Measurements from ENCODE around the gene SEMA4D. TPM values are rescaled to one million over a fixed set of nuclear protein-coding genes. Genes with fewer than 3 reads are reported as not detected.
A peak's percentile ranks its signal among the peaks of the same experiment; 100 is the strongest.

Gene SEMA4D
- total and polyA plus RNA-seq, 2 of the 13 experiments (the other 11 are each of a cell fraction or from before 2014, with no cell fraction given) = 0.13 to 0.16 TPM

DNA sequence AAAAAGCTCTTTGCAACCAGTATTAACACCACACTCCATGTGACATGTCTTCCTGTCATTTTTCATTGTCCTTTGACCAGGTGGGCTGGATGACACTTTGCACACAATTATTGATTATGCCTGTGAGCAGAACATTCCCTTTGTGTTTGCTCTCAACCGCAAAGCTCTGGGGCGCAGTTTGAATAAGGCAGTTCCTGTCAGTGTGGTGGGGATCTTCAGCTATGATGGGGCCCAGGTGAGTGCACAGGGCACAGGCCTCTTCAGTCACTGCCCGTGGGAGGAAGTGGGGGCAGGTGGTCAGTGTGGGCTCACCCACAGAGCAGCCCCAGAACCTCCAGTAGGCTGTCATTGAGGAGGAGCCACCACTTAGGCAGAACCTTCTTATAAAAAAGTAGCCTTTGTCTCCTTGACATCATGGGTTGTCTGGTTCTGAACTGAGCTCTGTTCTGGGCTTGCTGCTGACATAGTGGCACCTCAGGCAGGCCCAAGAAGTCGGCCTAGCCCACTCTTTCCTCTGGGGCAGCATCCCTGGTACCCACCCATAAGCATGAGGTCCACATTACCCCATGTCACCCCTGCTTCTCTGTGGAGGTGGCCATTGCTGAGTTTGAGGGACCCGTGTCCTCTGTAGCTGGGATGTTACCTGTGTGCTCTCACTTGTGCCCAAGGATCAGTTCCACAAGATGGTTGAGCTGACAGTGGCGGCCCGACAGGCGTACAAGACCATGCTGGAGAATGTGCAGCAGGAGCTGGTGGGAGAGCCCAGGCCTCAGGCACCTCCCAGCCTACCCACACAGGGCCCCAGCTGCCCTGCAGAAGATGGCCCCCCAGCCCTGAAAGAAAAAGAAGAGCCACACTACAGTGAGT is 140.3 kb downstream of the SEMA4D start (continued):
- TF ChIP-seq, protein P1, sequence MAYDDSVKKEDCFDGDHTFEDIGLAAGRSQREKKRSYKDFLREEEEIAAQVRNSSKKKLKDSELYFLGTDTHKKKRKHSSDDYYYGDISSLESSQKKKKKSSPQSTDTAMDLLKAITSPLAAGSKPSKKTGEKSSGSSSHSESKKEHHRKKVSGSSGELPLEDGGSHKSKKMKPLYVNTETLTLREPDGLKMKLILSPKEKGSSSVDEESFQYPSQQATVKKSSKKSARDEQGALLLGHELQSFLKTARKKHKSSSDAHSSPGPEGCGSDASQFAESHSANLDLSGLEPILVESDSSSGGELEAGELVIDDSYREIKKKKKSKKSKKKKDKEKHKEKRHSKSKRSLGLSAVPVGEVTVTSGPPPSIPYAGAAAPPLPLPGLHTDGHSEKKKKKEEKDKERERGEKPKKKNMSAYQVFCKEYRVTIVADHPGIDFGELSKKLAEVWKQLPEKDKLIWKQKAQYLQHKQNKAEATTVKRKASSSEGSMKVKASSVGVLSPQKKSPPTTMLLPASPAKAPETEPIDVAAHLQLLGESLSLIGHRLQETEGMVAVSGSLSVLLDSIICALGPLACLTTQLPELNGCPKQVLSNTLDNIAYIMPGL (CRISPR knock-in tag; IDR thresholded peaks at IDR 0.05; ENCODE audit: borderline replicate concordance in 1 of 2, low read depth in 1 of 2) = peak in 1 of 2 experiments; percentile 68; a peak in 1 of 4 replicates
- TF ChIP-seq MTF1 (CRISPR knock-in tag; IDR thresholded peaks at IDR 0.05) (no peak), XBP1 (CRISPR knock-in tag; IDR thresholded peaks at IDR 0.05) (no peak), MXI1 (IDR thresholded peaks at IDR 0.05; ENCODE audit: borderline replicate concordance, low read depth, low read length) (peak; percentile 94; the same call in 2 of the 3 replicates), ATM (IDR thresholded peaks at IDR 0.05; ENCODE audit: borderline replicate concordance) (no peak), CHD4 (IDR thresholded peaks at IDR 0.05; ENCODE audit: borderline replicate concordance, low read length) (0 out of 2 replicates have a peak, but pooled peaks have one; percentile 48), JARID2 (CRISPR knock-in tag; IDR thresholded peaks at IDR 0.05; ENCODE audit: insufficient replicate concordance) (peak; percentile 52), KMT2A (CRISPR knock-in tag; IDR thresholded peaks at IDR 0.05) (peak; percentile 73; the same call in 1 of the 2 replicates), ZNF781 (CRISPR knock-in tag; IDR thresholded peaks at IDR 0.05; ENCODE audit: borderline replicate concordance, not compliant biosample characterization) (no peak), ZNF274 (CRISPR knock-in tag; IDR thresholded peaks at IDR 0.05) (no peak), ZSCAN20 (CRISPR knock-in tag; IDR thresholded peaks at IDR 0.05; ENCODE audit: borderline replicate concordance) (no peak), AGO1 (IDR thresholded peaks at IDR 0.05; ENCODE audit: low read depth, low read length, poor library complexity, severe bottlenecking) (no peak), SKI (IDR thresholded peaks at IDR 0.05; ENCODE audit: partially characterized antibody) (peak; percentile 45), SOX6 (IDR thresholded peaks at IDR 0.05) (no peak), SOX6 (CRISPR knock-in tag; IDR thresholded peaks at IDR 0.05) (peak; percentile 98), FOXK2 (IDR thresholded peaks at IDR 0.05) (no peak), TBL1XR1 (IDR thresholded peaks at IDR 0.05; ENCODE audit: borderline replicate concordance, low read length, partially characterized antibody) (peak; percentile 27), CREM (IDR thresholded peaks at IDR 0.05) (peak; percentile 78), CREM (CRISPR knock-in tag; IDR thresholded peaks at IDR 0.05) (no peak), SP4 (CRISPR knock-in tag; IDR thresholded peaks at IDR 0.05) (no peak), MED1 (CRISPR knock-in tag; IDR thresholded peaks at IDR 0.05) (peak; percentile 91)
- TF ChIP-seq, protein P2, sequence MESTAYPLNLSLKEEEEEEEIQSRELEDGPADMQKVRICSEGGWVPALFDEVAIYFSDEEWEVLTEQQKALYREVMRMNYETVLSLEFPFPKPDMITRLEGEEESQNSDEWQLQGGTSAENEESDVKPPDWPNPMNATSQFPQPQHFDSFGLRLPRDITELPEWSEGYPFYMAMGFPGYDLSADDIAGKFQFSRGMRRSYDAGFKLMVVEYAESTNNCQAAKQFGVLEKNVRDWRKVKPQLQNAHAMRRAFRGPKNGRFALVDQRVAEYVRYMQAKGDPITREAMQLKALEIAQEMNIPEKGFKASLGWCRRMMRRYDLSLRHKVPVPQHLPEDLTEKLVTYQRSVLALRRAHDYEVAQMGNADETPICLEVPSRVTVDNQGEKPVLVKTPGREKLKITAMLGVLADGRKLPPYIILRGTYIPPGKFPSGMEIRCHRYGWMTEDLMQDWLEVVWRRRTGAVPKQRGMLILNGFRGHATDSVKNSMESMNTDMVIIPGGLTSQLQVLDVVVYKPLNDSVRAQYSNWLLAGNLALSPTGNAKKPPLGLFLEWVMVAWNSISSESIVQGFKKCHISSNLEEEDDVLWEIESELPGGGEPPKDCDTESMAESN (CRISPR knock-in tag; conservative IDR thresholded peaks at IDR 0.05) = peak; percentile 87
- TF ChIP-seq, protein P3, sequence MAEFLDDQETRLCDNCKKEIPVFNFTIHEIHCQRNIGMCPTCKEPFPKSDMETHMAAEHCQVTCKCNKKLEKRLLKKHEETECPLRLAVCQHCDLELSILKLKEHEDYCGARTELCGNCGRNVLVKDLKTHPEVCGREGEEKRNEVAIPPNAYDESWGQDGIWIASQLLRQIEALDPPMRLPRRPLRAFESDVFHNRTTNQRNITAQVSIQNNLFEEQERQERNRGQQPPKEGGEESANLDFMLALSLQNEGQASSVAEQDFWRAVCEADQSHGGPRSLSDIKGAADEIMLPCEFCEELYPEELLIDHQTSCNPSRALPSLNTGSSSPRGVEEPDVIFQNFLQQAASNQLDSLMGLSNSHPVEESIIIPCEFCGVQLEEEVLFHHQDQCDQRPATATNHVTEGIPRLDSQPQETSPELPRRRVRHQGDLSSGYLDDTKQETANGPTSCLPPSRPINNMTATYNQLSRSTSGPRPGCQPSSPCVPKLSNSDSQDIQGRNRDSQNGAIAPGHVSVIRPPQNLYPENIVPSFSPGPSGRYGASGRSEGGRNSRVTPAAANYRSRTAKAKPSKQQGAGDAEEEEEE (CRISPR knock-in tag; IDR thresholded peaks at IDR 0.05; ENCODE audit: borderline replicate concordance) = no peak
